Right cardiac atrium (tissue), 5 donors: ENCODE data around the gene PRTG. TPM values are rescaled to one million over a fixed set of nuclear protein-coding genes. Genes with fewer than 3 reads are reported as not detected.
"Not testable (repeated sequence)": the region's sequence is repeated elsewhere in the genome, so short reads cannot be mapped to it uniquely, and the experiment has no call there.

Experiments used
- ATAC-seq, 2 donors: fragments of 200-7000 bp; cut with Tn5 transposase; one replicate each; pipeline versions ENCODE4 v1.8.0 to v1.9.1; 2020; ENCODE audit warnings: moderate library complexity in 2 of 2, mild to moderate bottlenecking in 1 of 2
- DNase-seq, 3 donors: peaks; one replicate each; pipeline ENCODE4 v3.0.0-alpha.2; 2020
- H3K27ac ChIP-seq: one replicate; pipeline ENCODE4 v1.5.1; 2013; ENCODE audit warnings: mild to moderate bottlenecking, low read length, control low read depth, moderate library complexity
- H3K27me3 ChIP-seq: one replicate; pipeline ENCODE4 v1.6.1; 2013; ENCODE audit not compliant: control insufficient read depth, insufficient read depth
- H3K4me1 ChIP-seq: one replicate; pipeline ENCODE4 v1.6.1; 2013; ENCODE audit warnings: low read length; ENCODE audit not compliant: control insufficient read depth, insufficient read depth
- H3K4me3 ChIP-seq: one replicate; pipeline ENCODE4 v1.5.1; 2013; ENCODE audit warnings: low read length, control low read depth
- H3K9me3 ChIP-seq: one replicate; pipeline ENCODE4 v1.6.1; 2013; ENCODE audit warnings: low read length; ENCODE audit not compliant: control insufficient read depth
- WGBS: extraction: QIAGEN DNeasy Blood & Tissue Kit; methylation state at CpG from one replicate; pipeline ENCODE4 v1.1.7; 2013; 5-methylcytosine and 5-hydroxymethylcytosine counted together
- intact Hi-C, 4 donors: fragments of 100-400 bp; cut with DNase I; formaldehyde crosslinking; loops; one replicate each; pipeline versions ENCODE4 v1.11.0 to v1.14.0; 2022 to 2023
- polyA plus RNA-seq: library from polyadenylated mRNA; stranded (reverse); fragments of 200-250 nt; gene quantifications from one replicate; pipeline ENCODE4 v1.2.3, GENCODE V29; 2013
- total RNA-seq, 4 donors: library from RNA; stranded (reverse); fragmentation: NEBNext Ultra II Directional; extraction: Animal tissue kit (Norgen Biotek cat#: 25700); gene quantifications; one replicate each; pipeline ENCODE4 v1.2.1, GENCODE V29; 2021
- donor health status: healthy with polysubstance abuse.
- donor health status: DM: no; HTN: yes; CAD: no.
- donor health status: DM: no; HTN: no; CAD: no.
- donor health status: DM: no; HTN: yes; CAD: no; lungs with severe emphysema.
- donor health status: DM: yes; HTN: yes; CAD: no.

Gene PRTG
- total and polyA plus RNA-seq, 5 donors, result 0.23 to 1.4 (median 0.60) TPM

DNA sequence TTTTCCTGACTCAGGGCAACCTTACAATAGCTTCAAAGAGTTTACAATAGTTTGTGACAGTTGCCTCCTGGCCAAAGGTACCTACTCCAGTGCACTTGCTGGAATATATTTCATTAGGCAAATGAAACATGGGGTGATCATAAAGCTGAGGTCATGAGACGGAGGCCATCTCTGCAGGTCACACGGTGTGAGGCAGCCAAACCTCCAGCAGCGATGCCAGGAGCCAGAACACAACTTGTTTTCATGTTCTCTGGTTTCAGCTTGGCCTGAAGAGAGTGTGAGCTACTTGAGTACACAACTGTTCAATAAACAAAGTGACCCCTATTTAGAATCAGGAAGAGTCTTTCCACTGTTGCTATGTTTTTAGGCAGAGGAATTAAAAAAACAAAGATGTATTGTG lies 112.1 kb downstream of the PRTG start:
- H3K9me3 ChIP-seq, result no peaks in the 10 kb centered on the region
- peaks cover 2% of the 10 kb centered on the region for H3K4me1 ChIP-seq
- WGBS, result 62% methylated on average over 3 of the region's 3 CpGs
- no peak overlapping the region for H3K4me3 ChIP-seq
- DNase-seq (no peak), ATAC-seq (no peak)
- intact Hi-C loops, result no loop called here
- H3K27ac ChIP-seq, result no peak overlapping the region
- no peaks in the 10 kb centered on the region for H3K27me3 ChIP-seq

DNA sequence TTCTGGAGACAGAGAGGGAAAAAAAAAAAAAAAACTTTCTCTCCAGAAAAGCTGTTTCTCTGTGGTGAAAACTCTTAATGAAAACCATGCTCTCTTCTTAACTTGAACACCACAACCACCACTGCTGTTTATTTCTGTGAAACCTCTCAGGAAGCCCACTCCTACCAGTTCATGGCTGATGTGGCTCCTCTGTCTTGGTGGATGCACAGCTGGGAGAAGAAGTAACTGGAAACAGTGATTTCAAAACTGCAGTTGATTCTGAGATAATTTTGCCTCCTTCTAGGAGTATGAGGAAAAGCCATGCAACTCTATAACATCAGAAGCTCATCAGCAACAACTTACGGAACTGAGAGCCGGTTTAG lies 114.6 kb downstream of the PRTG start:
- H3K4me3 ChIP-seq, result no peak overlapping the region
- DNase-seq, result no peak
- intact Hi-C loops, result no loop called here
- no peak for ATAC-seq
- no peak overlapping the region for H3K27ac ChIP-seq
- no peaks in the 10 kb centered on the region for H3K9me3 ChIP-seq
- peaks cover 2% of the 10 kb centered on the region for H3K4me1 ChIP-seq
- no peaks in the 10 kb centered on the region for H3K27me3 ChIP-seq
- 96% methylated on average over 2 of the region's 2 CpGs for whole genome bisulfite sequencing

DNA sequence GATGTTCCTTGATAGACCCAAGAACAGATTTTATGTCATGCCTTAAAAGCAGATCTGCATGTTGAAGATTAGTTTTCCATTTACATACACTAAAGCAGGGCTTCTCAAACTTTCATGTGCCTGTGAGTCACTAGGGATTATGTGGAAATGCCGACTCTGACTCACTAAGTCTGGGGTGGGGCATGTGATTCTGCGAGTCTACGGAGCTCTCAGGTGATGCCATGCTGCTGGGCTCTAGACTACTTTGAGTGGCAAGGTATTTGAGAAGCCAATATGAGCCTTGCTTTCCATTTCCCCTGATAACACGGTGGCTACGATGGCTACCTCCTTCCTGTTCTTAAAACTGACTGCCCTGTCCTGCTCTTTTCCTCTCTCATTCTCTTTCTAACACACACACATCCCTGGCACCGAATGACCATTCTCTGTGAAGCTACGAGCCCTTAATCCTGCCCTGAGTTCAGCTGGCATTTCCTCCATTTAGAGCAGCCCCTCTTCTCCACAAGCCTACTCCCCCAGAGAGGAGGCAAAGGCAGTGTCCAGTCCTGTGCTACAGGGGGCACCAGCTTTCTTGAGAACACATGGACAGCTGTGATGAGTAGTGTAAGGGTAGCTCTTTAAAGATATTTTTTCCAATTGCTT lies 115.1 kb downstream of the PRTG start:
- H3K4me3 ChIP-seq, result no peak overlapping the region
- intact Hi-C loops, result no loop called here
- H3K4me1 ChIP-seq, result peaks cover 2% of the 10 kb centered on the region
- H3K27ac ChIP-seq, result no peak overlapping the region
- no peak for ATAC-seq
- 83% methylated on average over 7 of the region's 7 CpGs for WGBS
- H3K27me3 ChIP-seq, result no peaks in the 10 kb centered on the region
- DNase-seq, result no peak
- no peaks in the 10 kb centered on the region for H3K9me3 ChIP-seq

DNA sequence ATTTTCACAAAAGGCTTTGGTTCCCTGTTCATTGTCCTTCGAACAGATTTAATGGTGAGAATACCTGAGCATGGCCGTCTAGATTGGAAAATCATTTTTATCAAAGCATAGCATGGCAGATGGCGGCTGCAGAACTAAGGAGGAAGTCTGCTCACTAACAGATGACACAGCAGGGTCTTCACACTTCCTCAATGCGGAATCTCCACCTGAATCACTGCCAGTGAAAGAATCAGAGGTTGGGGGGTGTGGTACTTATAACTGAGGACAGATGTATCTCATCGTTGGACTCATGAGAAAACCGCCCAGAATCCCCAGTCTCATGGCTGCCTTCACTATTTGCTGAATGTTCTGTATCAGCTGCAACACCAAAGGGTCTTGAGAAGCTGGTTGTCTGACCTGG lies 123.2 kb downstream of the PRTG start:
- intact Hi-C loops, result no loop called here
- Histone ChIP-seq H3K9me3 (no peaks in the 10 kb centered on the region), H3K4me3 (no peak overlapping the region), H3K27ac (no peak overlapping the region), H3K4me1 (no peaks in the 10 kb centered on the region), H3K27me3 (no peaks in the 10 kb centered on the region)
- DNase-seq, result no peak
- WGBS, result 74% methylated on average over 6 of the region's 6 CpGs
- ATAC-seq, result no peak

DNA sequence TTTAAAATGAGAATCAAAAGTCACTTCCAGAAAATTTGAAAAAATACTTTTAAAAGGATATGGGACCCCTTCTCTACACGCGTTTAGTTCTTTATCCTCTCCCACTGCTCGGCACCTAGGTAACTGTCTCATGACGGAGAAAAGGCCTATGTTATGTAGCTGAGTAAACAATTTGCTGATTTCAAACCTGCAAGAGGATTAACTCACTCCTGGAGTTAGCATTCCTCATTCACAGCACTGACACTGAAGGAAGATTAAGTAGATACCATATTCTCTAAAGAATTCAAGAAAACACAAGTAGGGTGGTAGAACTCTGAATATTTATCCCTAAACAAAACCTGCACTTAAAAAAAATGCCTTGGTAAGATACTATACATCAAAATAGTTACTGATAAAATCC lies 124.6 kb downstream of the PRTG start:
- intact Hi-C loops, result no loop called here
- Histone ChIP-seq H3K4me1 (no peaks in the 10 kb centered on the region), H3K4me3 (no peak overlapping the region), H3K27me3 (no peaks in the 10 kb centered on the region), H3K27ac (no peak overlapping the region), H3K9me3 (no peaks in the 10 kb centered on the region)
- WGBS, result 84% methylated on average over 4 of the region's 4 CpGs
- no peak for DNase-seq
- ATAC-seq, result no peak

DNA sequence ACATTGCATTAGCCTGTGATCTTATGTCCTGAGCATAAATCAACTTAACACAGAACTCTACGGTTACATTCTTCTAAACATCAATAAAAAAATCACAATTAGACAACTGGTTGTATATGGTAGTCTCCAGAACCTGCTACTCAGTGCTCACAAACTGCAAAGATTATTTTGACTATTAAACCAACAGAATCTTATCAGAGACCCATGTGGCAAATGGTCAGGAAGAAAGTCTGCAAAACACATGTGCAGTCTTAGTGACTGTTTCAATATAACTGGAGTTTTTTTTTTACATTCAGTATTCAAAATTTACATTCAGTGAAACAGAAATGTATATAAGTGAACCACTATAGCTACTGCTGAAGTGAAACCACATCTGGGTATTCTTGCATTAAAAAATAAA lies 127.5 kb downstream of the PRTG start:
- intact Hi-C loops, result no loop called here
- Histone ChIP-seq H3K27ac (no peak overlapping the region), H3K4me1 (no peaks in the 10 kb centered on the region), H3K27me3 (no peaks in the 10 kb centered on the region), H3K4me3 (no peak overlapping the region), H3K9me3 (no peaks in the 10 kb centered on the region)
- ATAC-seq (no peak), DNase-seq (no peak)
- WGBS, result 82% methylated on average over 1 of the region's 1 CpG

DNA sequence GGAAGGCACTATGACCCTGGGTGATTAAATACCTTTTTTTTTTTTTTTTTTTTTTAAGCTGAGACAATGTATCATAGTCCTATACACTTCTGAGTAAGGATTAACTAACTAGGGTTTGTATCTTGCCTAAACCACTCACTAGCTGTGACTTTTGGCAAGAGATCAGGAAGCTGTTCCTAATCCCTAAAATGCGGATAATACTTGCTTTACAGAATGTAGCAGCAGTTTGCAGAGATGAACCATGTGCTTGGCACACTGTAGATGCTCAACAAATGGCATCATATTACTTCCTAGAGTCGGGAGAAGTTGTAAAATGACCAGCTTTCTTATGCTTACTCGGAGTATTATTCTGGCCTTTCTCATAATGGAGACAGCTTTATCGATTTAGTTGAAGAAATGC lies 129.2 kb downstream of the PRTG start:
- WGBS, result 79% methylated on average over 4 of the region's 4 CpGs
- Histone ChIP-seq H3K4me1 (no peaks in the 10 kb centered on the region), H3K9me3 (no peaks in the 10 kb centered on the region), H3K27me3 (no peaks in the 10 kb centered on the region), H3K27ac (no peak overlapping the region), H3K4me3 (no peak overlapping the region)
- ATAC-seq (no peak), DNase-seq (no peak)
- intact Hi-C loops, result no loop called here

DNA sequence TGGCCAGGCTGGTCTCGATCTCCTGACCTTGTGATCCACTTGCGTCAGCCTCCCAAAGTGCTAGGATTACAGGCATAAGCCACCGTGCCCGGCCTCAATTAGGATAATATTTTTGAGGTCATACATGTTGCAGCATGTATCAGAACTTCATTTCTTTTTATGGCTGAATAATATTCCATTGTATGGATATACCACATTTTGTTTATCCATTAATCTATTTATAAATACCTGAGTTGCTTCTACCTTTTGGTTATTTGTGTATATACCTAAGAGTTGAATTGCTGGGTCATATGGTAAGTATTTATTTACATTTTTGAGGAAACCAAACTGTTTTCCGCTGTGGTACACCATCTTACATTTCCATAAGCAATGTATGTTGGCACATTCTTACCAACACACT lies 136.7 kb downstream of the PRTG start:
- no peaks in the 10 kb centered on the region for H3K9me3 ChIP-seq
- H3K27ac ChIP-seq, result no peak overlapping the region
- DNase-seq (no peak), ATAC-seq (no peak)
- 93% methylated on average over 5 of the region's 5 CpGs for WGBS
- no peaks in the 10 kb centered on the region for H3K4me1 ChIP-seq
- H3K4me3 ChIP-seq, result no peak overlapping the region
- H3K27me3 ChIP-seq, result no peaks in the 10 kb centered on the region
- intact Hi-C loops, result no loop called here

DNA sequence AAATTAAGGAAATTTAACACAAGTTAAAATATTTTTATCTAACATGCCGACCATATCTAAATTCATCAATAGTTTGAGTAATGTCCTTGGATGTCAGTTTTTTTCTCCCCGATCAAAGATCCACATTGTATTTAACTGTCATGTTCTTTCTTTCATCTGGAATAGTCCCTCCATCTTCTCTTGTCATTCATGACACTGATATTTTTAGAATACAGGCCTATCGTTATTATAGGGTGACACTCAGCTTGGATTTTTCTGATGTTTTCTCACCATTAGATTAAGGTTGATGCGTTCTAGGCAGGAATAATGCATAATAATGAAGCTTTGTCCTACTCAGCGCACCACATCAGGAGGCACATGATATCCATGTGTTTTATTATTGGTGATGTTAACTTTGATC lies 141.6 kb downstream of the PRTG start:
- ATAC-seq, result no peak
- no peak for DNase-seq
- H3K9me3 ChIP-seq, result no peaks in the 10 kb centered on the region
- no peak overlapping the region for H3K4me3 ChIP-seq
- intact Hi-C loops, result no loop called here
- no peak overlapping the region for H3K27ac ChIP-seq
- no peaks in the 10 kb centered on the region for H3K4me1 ChIP-seq
- 79% methylated on average over 5 of the region's 5 CpGs for WGBS
- no peaks in the 10 kb centered on the region for H3K27me3 ChIP-seq

DNA sequence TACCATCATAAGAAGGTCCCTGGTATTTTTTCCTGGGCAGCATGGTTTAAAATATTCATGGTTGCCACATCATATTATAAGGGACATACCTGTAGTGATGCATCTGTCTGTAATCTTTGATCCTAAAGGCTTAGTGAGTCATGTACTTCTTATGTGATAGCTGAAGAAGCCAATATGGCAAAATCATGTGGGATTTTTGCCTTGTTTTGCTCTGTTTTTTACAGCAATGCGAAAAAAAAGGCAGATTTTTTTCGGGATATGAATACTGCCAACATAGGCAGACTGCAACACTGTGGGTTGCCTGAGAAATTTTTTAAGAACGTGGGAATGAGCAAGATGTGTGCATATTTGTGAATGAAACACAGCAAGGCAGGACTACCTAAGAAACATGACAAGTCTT lies 143.5 kb downstream of the PRTG start:
- intact Hi-C loops, result no loop called here
- Histone ChIP-seq H3K27ac (no peak overlapping the region), H3K9me3 (no peaks in the 10 kb centered on the region), H3K27me3 (no peaks in the 10 kb centered on the region), H3K4me3 (no peak overlapping the region), H3K4me1 (no peaks in the 10 kb centered on the region)
- no peak for ATAC-seq
- no peak for DNase-seq
- WGBS, result 86% methylated on average over 3 of the region's 3 CpGs

DNA sequence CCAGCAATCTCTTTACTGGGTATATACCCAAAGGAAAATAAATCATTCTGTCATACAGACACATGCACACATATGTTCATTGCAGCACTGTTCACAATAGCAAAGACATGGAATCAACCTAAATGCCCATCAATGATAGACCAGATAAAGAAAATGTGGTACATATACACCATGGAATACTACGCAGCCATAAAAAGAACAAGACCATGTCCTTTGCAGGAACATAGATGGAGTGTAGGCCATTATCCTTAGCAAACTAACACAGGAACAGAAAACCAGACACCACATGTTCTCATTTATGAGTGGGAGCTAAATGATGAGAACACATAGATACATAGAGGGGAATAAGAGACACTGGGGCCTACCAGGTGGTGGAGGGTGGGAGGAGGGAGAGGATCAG lies 149.9 kb downstream of the PRTG start:
- DNase-seq, H3K9me3 ChIP-seq, intact Hi-C loops, H3K27ac ChIP-seq, H3K4me1 ChIP-seq, H3K4me3 ChIP-seq, H3K27me3 ChIP-seq, ATAC-seq: not testable (repeated sequence)
- WGBS, result 95% methylated on average over 1 of the region's 1 CpG

DNA sequence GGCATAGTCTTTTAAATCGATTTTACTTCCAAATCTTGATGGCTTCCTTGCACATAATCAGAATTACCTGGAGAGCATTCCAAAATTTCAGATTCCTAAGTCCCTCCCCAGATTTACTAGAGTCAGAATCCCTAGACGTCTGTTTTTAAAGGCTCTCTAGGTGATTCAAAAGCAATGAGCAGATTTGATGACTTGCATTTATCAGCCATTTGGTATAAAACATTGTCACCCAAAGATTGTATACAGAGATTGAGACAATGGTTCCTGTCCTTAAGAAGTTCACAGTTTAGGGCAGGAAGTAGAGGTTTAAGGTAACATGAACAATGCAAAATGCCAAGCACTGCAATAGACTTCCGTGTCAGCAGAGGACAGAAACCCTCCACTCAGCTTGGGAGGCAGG lies 152.2 kb downstream of the PRTG start:
- Histone ChIP-seq H3K4me3 (no peak overlapping the region), H3K27ac (no peak overlapping the region), H3K27me3 (no peaks in the 10 kb centered on the region), H3K9me3 (no peaks in the 10 kb centered on the region), H3K4me1 (no peaks in the 10 kb centered on the region)
- 75% methylated on average over 3 of the region's 3 CpGs for WGBS
- DNase-seq (no peak), ATAC-seq (no peak)
- intact Hi-C loops, result no loop called here
